Measurements from ENCODE around the gene GPN1.
A peak's percentile ranks its signal among the peaks of the same experiment; 100 is the strongest.
"Not testable (repeated sequence)": the region's sequence is repeated elsewhere in the genome, so short reads cannot be mapped to it uniquely, and the experiment has no call there.

The GPN1 gene

GRCh38 chr2:27664622-27665363, 35.9 kb downstream of the GPN1 start:
- Histone ChIP-seq H3K27ac (ENCODE audit: low read depth in 2 of 2, low read length in 2 of 2) (no peak overlapping the region), H3K9me3 (ENCODE audit: control insufficient read depth in 2 of 2, low read length in 2 of 2) (no peaks in the 10 kb centered on the region), H3K9ac (ENCODE audit: low read depth in 1 of 2, low read length in 2 of 2) (peak overlapping the region in 1 of 2 donors; percentile 78), H3K27me3 (ENCODE audit: control insufficient read depth in 2 of 2, insufficient read depth in 2 of 2, low read length in 2 of 2) (no peaks in the 10 kb centered on the region), H3K4me1 (ENCODE audit: control insufficient read depth in 2 of 2, insufficient read depth in 2 of 2, low read length in 2 of 2) (peaks cover 15 to 19% of the 10 kb centered on the region in 2 donors), H3K36me3 (ENCODE audit: control insufficient read depth in 2 of 2, insufficient read depth in 2 of 2, low read length in 2 of 2) (peaks cover 33 to 39% of the 10 kb centered on the region in 2 donors), H3K4me3 (ENCODE audit: low read length in 2 of 2) (peak overlapping the region; percentile 87 to 100)

- H3K4me3 ChIP-seq (ENCODE audit: low read length in 2 of 2): no peak overlapping the region
- H3K9me3 ChIP-seq (ENCODE audit: control insufficient read depth in 2 of 2, low read length in 2 of 2): no peaks in the 10 kb centered on the region
- no peak overlapping the region for H3K9ac ChIP-seq (ENCODE audit: low read depth in 1 of 2, low read length in 2 of 2)
- H3K36me3 ChIP-seq (ENCODE audit: control insufficient read depth in 2 of 2, insufficient read depth in 2 of 2, low read length in 2 of 2): peaks cover 19 to 31% of the 10 kb centered on the region in 2 donors
- no peak overlapping the region for H3K27ac ChIP-seq (ENCODE audit: low read depth in 2 of 2, low read length in 2 of 2)
- peaks cover 14 to 17% of the 10 kb centered on the region in 2 donors for H3K4me1 ChIP-seq (ENCODE audit: control insufficient read depth in 2 of 2, insufficient read depth in 2 of 2, low read length in 2 of 2)
- H3K27me3 ChIP-seq (ENCODE audit: control insufficient read depth in 2 of 2, insufficient read depth in 2 of 2, low read length in 2 of 2): no peaks in the 10 kb centered on the region
Measured at GRCh38 chr2:27667446-27667845, 38.6 kb downstream of the GPN1 start.

DNA sequence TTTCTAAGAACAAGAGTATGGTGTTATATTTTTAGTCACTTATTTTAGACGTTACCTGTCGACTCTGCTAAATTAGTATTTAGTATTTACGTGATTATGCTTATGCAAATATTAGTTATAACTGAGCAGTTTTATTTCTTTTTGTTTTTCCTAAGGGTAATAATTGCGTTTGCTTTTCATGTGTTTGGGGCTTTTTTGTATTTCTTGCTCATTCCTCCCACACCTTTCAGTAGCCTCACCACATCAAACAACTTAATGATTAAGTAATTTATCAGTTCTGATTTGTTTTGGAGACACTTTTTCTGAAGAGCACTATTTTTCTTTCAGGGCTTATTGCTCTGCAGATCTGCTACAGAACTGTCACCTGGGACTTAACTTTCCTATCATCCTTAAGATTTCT, 42.4 kb downstream of the GPN1 start:
- Histone ChIP-seq H3K4me1 (ENCODE audit: control insufficient read depth in 2 of 2, insufficient read depth in 2 of 2, low read length in 2 of 2) (no peaks in the 10 kb centered on the region), H3K27me3 (ENCODE audit: control insufficient read depth in 2 of 2, insufficient read depth in 2 of 2, low read length in 2 of 2) (no peaks in the 10 kb centered on the region), H3K4me3 (ENCODE audit: low read length in 2 of 2) (no peak overlapping the region), H3K9me3 (ENCODE audit: control insufficient read depth in 2 of 2, low read length in 2 of 2) (no peaks in the 10 kb centered on the region), H3K9ac (ENCODE audit: low read depth in 1 of 2, low read length in 2 of 2) (no peak overlapping the region), H3K36me3 (ENCODE audit: control insufficient read depth in 2 of 2, insufficient read depth in 2 of 2, low read length in 2 of 2) (peaks cover 43 to 52% of the 10 kb centered on the region in 2 donors), H3K27ac (ENCODE audit: low read depth in 2 of 2, low read length in 2 of 2) (no peak overlapping the region)

DNA sequence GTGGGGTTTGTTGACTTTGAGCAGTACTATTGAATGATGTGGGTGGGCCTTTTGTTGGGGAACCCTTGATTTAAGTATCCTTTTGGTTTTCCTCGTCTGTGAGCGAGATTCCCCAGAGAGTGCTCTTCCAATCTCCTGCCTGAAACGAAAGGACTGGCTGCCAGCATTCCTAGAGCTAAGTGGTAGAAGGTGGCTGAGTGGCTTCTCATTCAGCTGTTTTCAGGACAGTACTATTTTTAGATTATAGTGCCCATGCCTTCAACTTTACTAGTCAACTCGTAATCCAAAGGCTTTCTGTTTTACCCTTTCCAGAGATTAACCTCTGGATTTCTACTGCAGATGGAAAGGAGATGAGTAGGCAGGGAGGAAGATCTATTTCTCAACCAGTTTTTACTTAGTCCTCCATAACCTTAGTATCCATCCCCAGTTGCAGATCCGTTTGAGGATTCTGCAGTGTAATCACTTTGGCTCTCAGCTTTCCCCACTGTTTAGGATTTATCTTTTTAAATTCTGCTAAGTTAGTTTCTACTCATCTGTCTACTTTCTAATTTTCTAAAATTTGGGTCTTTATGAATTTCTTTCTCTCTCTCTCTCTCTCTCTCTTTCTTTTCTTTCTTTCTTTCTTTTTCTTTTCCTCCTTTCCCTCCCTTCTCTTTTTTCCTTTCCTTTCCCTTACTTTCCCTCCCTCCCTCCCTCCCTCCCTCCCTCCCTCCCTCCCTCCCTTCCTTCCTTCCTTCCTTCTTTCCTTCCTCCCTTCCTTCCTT, 44.1 kb downstream of the GPN1 start:
- H3K9ac ChIP-seq (ENCODE audit: low read depth in 1 of 2, low read length in 2 of 2): no peak overlapping the region
- no peak overlapping the region for H3K27ac ChIP-seq (ENCODE audit: low read depth in 2 of 2, low read length in 2 of 2)
- H3K9me3 ChIP-seq (ENCODE audit: control insufficient read depth in 2 of 2, low read length in 2 of 2): no peaks in the 10 kb centered on the region
- H3K27me3 ChIP-seq (ENCODE audit: control insufficient read depth in 2 of 2, insufficient read depth in 2 of 2, low read length in 2 of 2): no peaks in the 10 kb centered on the region
- no peaks in the 10 kb centered on the region for H3K4me1 ChIP-seq (ENCODE audit: control insufficient read depth in 2 of 2, insufficient read depth in 2 of 2, low read length in 2 of 2)
- no peak overlapping the region for H3K4me3 ChIP-seq (ENCODE audit: low read length in 2 of 2)
- peaks cover 46 to 56% of the 10 kb centered on the region in 2 donors for H3K36me3 ChIP-seq (ENCODE audit: control insufficient read depth in 2 of 2, insufficient read depth in 2 of 2, low read length in 2 of 2)

DNA sequence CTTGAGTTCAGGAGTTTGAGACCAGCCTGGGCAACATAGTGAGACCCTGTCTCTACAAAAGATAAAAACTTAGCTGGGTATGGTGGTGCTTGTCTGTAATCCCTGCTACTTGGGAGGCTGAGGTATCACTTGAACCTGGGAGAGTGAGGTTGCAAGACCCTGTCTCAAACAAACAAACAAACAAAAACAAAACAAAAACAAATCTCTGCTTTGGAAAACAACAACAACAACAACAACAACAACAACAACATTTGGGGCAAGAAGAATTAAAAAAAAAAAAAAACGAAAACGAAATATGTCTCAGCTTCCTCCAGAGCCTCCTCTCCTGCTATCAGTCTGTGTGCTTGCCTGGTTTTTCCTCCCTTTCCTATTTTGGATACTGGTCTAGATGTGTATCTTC, 51.7 kb downstream of the GPN1 start:
- Histone ChIP-seq H3K27me3 (ENCODE audit: control insufficient read depth in 2 of 2, insufficient read depth in 2 of 2, low read length in 2 of 2) (no peaks in the 10 kb centered on the region), H3K9ac (ENCODE audit: low read depth in 1 of 2, low read length in 2 of 2) (no peak overlapping the region), H3K9me3 (ENCODE audit: control insufficient read depth in 2 of 2, low read length in 2 of 2) (no peaks in the 10 kb centered on the region), H3K4me3 (ENCODE audit: low read length in 2 of 2) (no peak overlapping the region), H3K27ac (ENCODE audit: low read depth in 2 of 2, low read length in 2 of 2) (no peak overlapping the region), H3K4me1 (ENCODE audit: control insufficient read depth in 2 of 2, insufficient read depth in 2 of 2, low read length in 2 of 2) (peaks cover 12% of the 10 kb centered on the region in 2 donors), H3K36me3 (ENCODE audit: control insufficient read depth in 2 of 2, insufficient read depth in 2 of 2, low read length in 2 of 2) (peaks cover 30 to 42% of the 10 kb centered on the region in 2 donors)

- H3K36me3 ChIP-seq (ENCODE audit: control insufficient read depth in 2 of 2, insufficient read depth in 2 of 2, low read length in 2 of 2): peaks cover 26 to 41% of the 10 kb centered on the region in 2 donors
- H3K4me3 ChIP-seq (ENCODE audit: low read length in 2 of 2): no peak overlapping the region
- no peaks in the 10 kb centered on the region for H3K9me3 ChIP-seq (ENCODE audit: control insufficient read depth in 2 of 2, low read length in 2 of 2)
- H3K4me1 ChIP-seq (ENCODE audit: control insufficient read depth in 2 of 2, insufficient read depth in 2 of 2, low read length in 2 of 2): peaks cover 12% of the 10 kb centered on the region in 2 donors
- H3K9ac ChIP-seq (ENCODE audit: low read depth in 1 of 2, low read length in 2 of 2): no peak overlapping the region
- peak overlapping the region in 1 of 2 donors; percentile 42 for H3K27ac ChIP-seq (ENCODE audit: low read depth in 2 of 2, low read length in 2 of 2)
- H3K27me3 ChIP-seq (ENCODE audit: control insufficient read depth in 2 of 2, insufficient read depth in 2 of 2, low read length in 2 of 2): no peaks in the 10 kb centered on the region
Measured at GRCh38 chr2:27681841-27682240, 53.0 kb downstream of the GPN1 start.

DNA sequence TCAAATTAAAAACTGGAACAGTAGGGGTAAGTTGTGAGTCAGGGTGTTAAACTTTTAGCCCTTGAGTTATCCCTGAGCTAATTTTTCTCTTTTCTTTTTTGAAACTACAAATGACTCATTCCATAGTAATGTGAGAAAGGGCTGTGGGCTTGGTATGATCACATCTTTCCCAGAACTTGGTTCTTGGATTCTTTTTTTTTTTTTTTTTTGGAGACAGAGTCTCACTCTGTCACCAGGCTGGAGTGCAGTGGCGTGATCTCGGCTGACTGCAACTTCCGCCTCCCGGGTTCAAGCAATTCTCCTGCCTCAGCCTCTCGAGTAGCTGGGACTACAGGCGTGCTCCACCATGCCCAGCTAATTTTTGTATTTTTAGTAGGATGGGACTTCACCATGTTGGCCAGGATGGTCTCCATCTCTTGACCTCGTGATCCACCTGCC, 53.5 kb downstream of the GPN1 start:
- H3K9me3 ChIP-seq (ENCODE audit: control insufficient read depth in 2 of 2, low read length in 2 of 2); H3K9ac ChIP-seq (ENCODE audit: low read depth in 1 of 2, low read length in 2 of 2); H3K27me3 ChIP-seq (ENCODE audit: control insufficient read depth in 2 of 2, insufficient read depth in 2 of 2, low read length in 2 of 2); H3K4me3 ChIP-seq (ENCODE audit: low read length in 2 of 2): not testable (repeated sequence)
- peak overlapping the region in 1 of 2 donors; percentile 42 for H3K27ac ChIP-seq (ENCODE audit: low read depth in 2 of 2, low read length in 2 of 2)
- H3K36me3 ChIP-seq (ENCODE audit: control insufficient read depth in 2 of 2, insufficient read depth in 2 of 2, low read length in 2 of 2): peaks cover 22 to 38% of the 10 kb centered on the region in 2 donors
- peaks cover 12% of the 10 kb centered on the region in 2 donors for H3K4me1 ChIP-seq (ENCODE audit: control insufficient read depth in 2 of 2, insufficient read depth in 2 of 2, low read length in 2 of 2)

DNA sequence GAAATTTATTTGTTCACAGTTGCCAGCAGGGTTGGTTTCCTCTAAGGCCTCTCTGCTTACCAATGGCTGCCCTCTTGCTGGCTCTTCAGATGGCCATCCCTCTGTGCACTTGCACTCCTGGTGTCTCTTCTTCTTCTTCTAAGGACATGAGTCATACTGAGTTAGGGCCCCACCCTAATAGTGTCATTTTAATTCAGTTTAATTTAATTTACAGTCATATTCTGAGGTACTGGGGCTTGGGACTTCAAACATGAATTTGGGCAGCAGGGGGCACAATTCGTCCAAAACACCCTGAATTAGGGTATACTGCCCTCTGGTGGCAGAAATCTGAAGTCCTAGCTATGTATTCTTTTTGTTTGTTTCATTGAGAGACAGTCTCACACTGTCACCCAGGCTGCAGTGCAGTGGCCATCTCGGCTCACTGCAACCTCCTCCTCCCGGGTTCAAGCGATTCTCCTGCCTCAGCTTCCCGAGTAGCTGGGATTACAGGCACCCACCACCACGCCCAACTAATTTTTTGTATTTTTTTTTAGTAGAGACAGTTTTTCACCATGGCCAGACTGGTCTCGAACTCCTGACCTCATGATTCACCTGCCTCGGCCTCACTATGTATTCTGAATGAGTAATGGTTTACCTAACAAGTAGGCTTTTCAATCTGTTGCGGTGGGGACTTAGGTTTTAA, 54.7 kb downstream of the GPN1 start:
- no peak overlapping the region for H3K9ac ChIP-seq (ENCODE audit: low read depth in 1 of 2, low read length in 2 of 2)
- peaks cover 12% of the 10 kb centered on the region in 2 donors for H3K4me1 ChIP-seq (ENCODE audit: control insufficient read depth in 2 of 2, insufficient read depth in 2 of 2, low read length in 2 of 2)
- H3K9me3 ChIP-seq (ENCODE audit: control insufficient read depth in 2 of 2, low read length in 2 of 2): no peaks in the 10 kb centered on the region
- H3K4me3 ChIP-seq (ENCODE audit: low read length in 2 of 2): no peak overlapping the region
- peaks cover 19 to 33% of the 10 kb centered on the region in 2 donors for H3K36me3 ChIP-seq (ENCODE audit: control insufficient read depth in 2 of 2, insufficient read depth in 2 of 2, low read length in 2 of 2)
- no peaks in the 10 kb centered on the region for H3K27me3 ChIP-seq (ENCODE audit: control insufficient read depth in 2 of 2, insufficient read depth in 2 of 2, low read length in 2 of 2)
- H3K27ac ChIP-seq (ENCODE audit: low read depth in 2 of 2, low read length in 2 of 2): no peak overlapping the region

GRCh38 chr2:27685006-27685405, 56.2 kb downstream of the GPN1 start:
- not testable (repeated sequence) for H3K9me3 ChIP-seq (ENCODE audit: control insufficient read depth in 2 of 2, low read length in 2 of 2); H3K9ac ChIP-seq (ENCODE audit: low read depth in 1 of 2, low read length in 2 of 2); H3K27me3 ChIP-seq (ENCODE audit: control insufficient read depth in 2 of 2, insufficient read depth in 2 of 2, low read length in 2 of 2); H3K27ac ChIP-seq (ENCODE audit: low read depth in 2 of 2, low read length in 2 of 2); H3K4me3 ChIP-seq (ENCODE audit: low read length in 2 of 2)
- Histone ChIP-seq H3K36me3 (ENCODE audit: control insufficient read depth in 2 of 2, insufficient read depth in 2 of 2, low read length in 2 of 2) (peaks cover 21 to 38% of the 10 kb centered on the region in 2 donors), H3K4me1 (ENCODE audit: control insufficient read depth in 2 of 2, insufficient read depth in 2 of 2, low read length in 2 of 2) (peaks cover 12% of the 10 kb centered on the region in 2 donors)

DNA sequence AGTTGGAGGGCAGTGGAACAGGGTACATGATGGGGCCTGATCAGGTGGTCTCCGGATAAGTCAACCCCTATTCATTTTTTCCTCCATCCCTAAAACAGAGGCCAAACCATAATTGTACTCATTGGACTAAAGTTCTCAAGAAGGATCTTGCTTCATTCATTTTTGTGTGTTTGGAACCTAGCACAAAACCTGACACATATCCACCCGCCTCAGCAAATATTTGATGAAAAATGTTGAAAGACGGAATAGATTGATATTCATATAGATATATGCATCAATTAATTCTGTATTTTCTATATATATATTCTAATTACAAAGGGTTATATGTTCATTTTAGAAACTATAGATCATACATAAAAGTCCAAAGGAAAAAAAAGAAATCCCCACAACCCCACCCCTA, 56.7 kb downstream of the GPN1 start:
- no peak overlapping the region for H3K27ac ChIP-seq (ENCODE audit: low read depth in 2 of 2, low read length in 2 of 2)
- no peak overlapping the region for H3K9ac ChIP-seq (ENCODE audit: low read depth in 1 of 2, low read length in 2 of 2)
- H3K4me3 ChIP-seq (ENCODE audit: low read length in 2 of 2): no peak overlapping the region
- H3K9me3 ChIP-seq (ENCODE audit: control insufficient read depth in 2 of 2, low read length in 2 of 2): no peaks in the 10 kb centered on the region
- peaks cover 12% of the 10 kb centered on the region in 2 donors for H3K4me1 ChIP-seq (ENCODE audit: control insufficient read depth in 2 of 2, insufficient read depth in 2 of 2, low read length in 2 of 2)
- no peaks in the 10 kb centered on the region for H3K27me3 ChIP-seq (ENCODE audit: control insufficient read depth in 2 of 2, insufficient read depth in 2 of 2, low read length in 2 of 2)
- H3K36me3 ChIP-seq (ENCODE audit: control insufficient read depth in 2 of 2, insufficient read depth in 2 of 2, low read length in 2 of 2): peaks cover 20 to 37% of the 10 kb centered on the region in 2 donors
